BJ (cell line): Measurements from ENCODE around the gene USP26. TPM values are rescaled to one million over a fixed set of nuclear protein-coding genes. Genes with fewer than 3 reads are reported as not detected.

ENCODE experiments used
- CTCF ChIA-PET: fragments of 350-600 bp; formaldehyde crosslinking; extraction: SDS; loops from one replicate; lab custom pipeline; 2021; ENCODE audit warnings: antibody characterized with exemption, inconsistent platforms; lab: Yijun Ruan, JAX
- POLR2A ChIA-PET: fragments of 300-600 bp; sonication (Branson Sonifier 250); formaldehyde crosslinking; extraction: SDS; loops from one replicate; lab custom pipeline; 2021; ENCODE audit warnings: antibody characterized with exemption; lab: Charles Lee
- DNase-seq: peaks from one replicate; pipeline ENCODE4 v3.0.0-alpha.2; 2011; ENCODE audit warnings: low read depth
- H3K27me3 ChIP-seq: 2 replicates; pipeline ENCODE4 v1.6.0; 2011; ENCODE audit warnings: low read length; ENCODE audit not compliant: control insufficient read depth, insufficient read depth
- H3K36me3 ChIP-seq: 2 replicates; pipeline ENCODE4 v1.5.1; 2011; ENCODE audit warnings: low read length; ENCODE audit not compliant: control insufficient read depth, insufficient read depth
- H3K4me3 ChIP-seq: 2 replicates; pipeline ENCODE4 v1.5.1; 2011; ENCODE audit warnings: low read depth, mild to moderate bottlenecking, control low read depth, low read length
- CTCF ChIP-seq: IDR thresholded peaks from 2 replicates; pipeline ENCODE4 v1.5.1; 2011; ENCODE audit warnings: low read depth, mild to moderate bottlenecking, control low read depth, inconsistent platforms, low read length, moderate library complexity; ENCODE audit not compliant: insufficient read depth
- polyA minus RNA-seq: library from RNA; depleted of rRNA, polyadenylated mRNA; stranded (reverse); fragments of >200 nt; gene quantifications from 2 replicates; pipeline ENCODE4 v1.2.3, GENCODE V29; 2011; rRNA and poly(A)+ RNA removed
- polyA plus RNA-seq: library from polyadenylated mRNA; depleted of rRNA; stranded (reverse); fragments of >200 nt; gene quantifications from 2 replicates; pipeline ENCODE4 v1.2.3, GENCODE V29; 2011; rRNA removed

The USP26 gene
- polyA plus RNA-seq (not detected in 2 replicates), polyA minus RNA-seq (not detected in 2 replicates)

GRCh38 chrX:133097031-133097430 lies at the start of gene USP26:
TSS of gene USP26 (minus strand) at chrX:133097109. CDS start at chrX:133028220, 68,889 bp downstream.
- no peak for DNase-seq
- no peaks in the 10 kb centered on the region for H3K27me3 ChIP-seq
- no peak for TF ChIP-seq CTCF
- H3K36me3 ChIP-seq, result no peaks in the 10 kb centered on the region
- POLR2A ChIA-PET, result no interaction called here
- CTCF ChIA-PET, result no interaction called here
- H3K4me3 ChIP-seq, result no peak within 1 kb of the TSS

- DNase-seq, result no peak
These were observed 37.4 kb upstream of the USP26 start for GRCh38 chrX:133134282-133134681.

GRCh38 chrX:133120406-133120805 lies 23.5 kb upstream of the USP26 start:
- CTCF ChIA-PET, result no interaction called here
- no peak for DNase-seq
- Histone ChIP-seq H3K4me3 (no peak overlapping the region), H3K27me3 (no peaks in the 10 kb centered on the region), H3K36me3 (no peaks in the 10 kb centered on the region)
- POLR2A ChIA-PET, result no interaction called here
- TF ChIP-seq CTCF, result no peak

More at GRCh38 chrX:133134282-133134681, 37.4 kb upstream of the USP26 start:
- Histone ChIP-seq H3K36me3 (no peaks in the 10 kb centered on the region), H3K27me3 (no peaks in the 10 kb centered on the region), H3K4me3 (no peak overlapping the region)
- TF ChIP-seq CTCF, result no peak
- POLR2A ChIA-PET, result no interaction called here
- CTCF ChIA-PET, result no interaction called here

GRCh38 chrX:133094098-133094731 lies 2.7 kb downstream of the USP26 start:
- TF ChIP-seq CTCF, result no peak
- Histone ChIP-seq H3K36me3 (no peaks in the 10 kb centered on the region), H3K4me3 (no peak overlapping the region), H3K27me3 (no peaks in the 10 kb centered on the region)
- DNase-seq, result no peak
- ChIA-PET CTCF (no interaction called here), POLR2A (no interaction called here)

GRCh38 chrX:133090236-133090809 lies 6.6 kb downstream of the USP26 start:
- no peak for DNase-seq
- Histone ChIP-seq H3K36me3 (no peaks in the 10 kb centered on the region), H3K27me3 (no peaks in the 10 kb centered on the region), H3K4me3 (no peak overlapping the region)
- TF ChIP-seq CTCF, result no peak
- ChIA-PET POLR2A (no interaction called here), CTCF (no interaction called here)
